EL (cell line): ENCODE data around the gene ANP32E.
"Not testable (repeated sequence)": the region's sequence is repeated elsewhere in the genome, so short reads cannot be mapped to it uniquely, and the experiment has no call there.

Source experiments
- DNase-seq: peaks from one replicate; pipeline ENCODE4 v3.0.0-alpha.2; 2016

The ANP32E gene

GRCh38 chr1:150210706-150211105 is 25.2 kb downstream of the ANP32E start:
- no peak for DNase-seq

GRCh38 chr1:150210091-150210490 is 25.8 kb downstream of the ANP32E start:
- DNase-seq = no peak

- DNase-seq = not testable (repeated sequence)
Measured at GRCh38 chr1:150208460-150208859, 27.5 kb downstream of the ANP32E start.

GRCh38 chr1:150207281-150207971 is 28.5 kb downstream of the ANP32E start:
- no peak for DNase-seq

- no peak for DNase-seq
Measured at GRCh38 chr1:150196417-150196816, 39.5 kb downstream of the ANP32E start.

GRCh38 chr1:150194381-150195031 is 41.4 kb downstream of the ANP32E start:
- DNase-seq = peak; percentile 63

- peak; percentile 87 for DNase-seq
Measured at GRCh38 chr1:150192012-150192411, 43.9 kb downstream of the ANP32E start.

- DNase-seq = no peak
Measured at GRCh38 chr1:150187560-150187931, 48.4 kb downstream of the ANP32E start.

GRCh38 chr1:150186789-150187559 is 48.9 kb downstream of the ANP32E start:
- peak; percentile 64 for DNase-seq

GRCh38 chr1:150186438-150186788 is 49.5 kb downstream of the ANP32E start:
- not testable (repeated sequence) for DNase-seq

- no peak for DNase-seq
Measured at GRCh38 chr1:150185481-150185880, 50.4 kb downstream of the ANP32E start.

- no peak for DNase-seq
Measured at GRCh38 chr1:150183061-150183460, 52.9 kb downstream of the ANP32E start.

GRCh38 chr1:150182247-150182646 is 53.7 kb downstream of the ANP32E start:
- DNase-seq = no peak

GRCh38 chr1:150180474-150180873 is 55.4 kb downstream of the ANP32E start:
- DNase-seq = no peak

- no peak for DNase-seq
Measured at GRCh38 chr1:150179867-150180266, 56.0 kb downstream of the ANP32E start.

GRCh38 chr1:150178548-150178947 is 57.4 kb downstream of the ANP32E start:
- no peak for DNase-seq

- DNase-seq = no peak
Measured at GRCh38 chr1:150176593-150176992, 59.3 kb downstream of the ANP32E start.

- DNase-seq = peak; percentile 52
Measured at GRCh38 chr1:150173141-150173585, 62.7 kb downstream of the ANP32E start.

- no peak for DNase-seq
Measured at GRCh38 chr1:150171801-150172200, 64.1 kb downstream of the ANP32E start.

GRCh38 chr1:150168960-150169601 is 66.8 kb downstream of the ANP32E start:
- peak; percentile 63 for DNase-seq
